Choroid plexus epithelial cell (primary cell): Measurements from ENCODE around the gene SVOPL.

Experiments
- DNase-seq: peaks from one replicate; pipeline ENCODE4 v3.0.0-alpha.2; 2010; ENCODE audit warnings: low read depth
- H3K4me3 ChIP-seq: 2 replicates; pipeline ENCODE4 v1.5.1; 2011; ENCODE audit warnings: low read depth, mild to moderate bottlenecking, control low read depth, low read length, moderate library complexity
- TF ChIP-seq, protein P1 (sequence below): conservative IDR thresholded peaks from 2 replicates; pipeline ENCODE4 v1.5.1; 2011; ENCODE audit warnings: low read depth, mild to moderate bottlenecking, control low read depth, inconsistent platforms, low read length, moderate library complexity

SVOPL gene

DNA sequence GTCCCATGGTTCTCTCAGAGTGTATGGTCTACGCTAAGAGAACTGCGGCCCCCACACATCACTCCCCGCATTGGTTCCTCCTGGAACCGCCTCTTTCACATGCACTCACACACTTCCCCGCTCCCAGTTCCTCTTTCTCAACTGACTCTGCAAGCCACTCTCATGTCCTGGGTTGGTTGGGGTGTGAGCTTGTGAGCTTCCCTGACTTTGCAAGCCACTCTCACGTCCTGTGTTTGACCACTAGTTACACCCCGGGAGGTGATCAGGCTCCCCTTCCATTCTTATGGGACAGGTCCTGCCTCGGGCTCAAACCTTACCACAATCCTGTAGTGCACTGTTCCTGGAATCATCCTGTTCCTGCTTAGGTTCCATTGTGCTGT is 136.1 kb downstream of the SVOPL start:
- TF ChIP-seq, protein P1, sequence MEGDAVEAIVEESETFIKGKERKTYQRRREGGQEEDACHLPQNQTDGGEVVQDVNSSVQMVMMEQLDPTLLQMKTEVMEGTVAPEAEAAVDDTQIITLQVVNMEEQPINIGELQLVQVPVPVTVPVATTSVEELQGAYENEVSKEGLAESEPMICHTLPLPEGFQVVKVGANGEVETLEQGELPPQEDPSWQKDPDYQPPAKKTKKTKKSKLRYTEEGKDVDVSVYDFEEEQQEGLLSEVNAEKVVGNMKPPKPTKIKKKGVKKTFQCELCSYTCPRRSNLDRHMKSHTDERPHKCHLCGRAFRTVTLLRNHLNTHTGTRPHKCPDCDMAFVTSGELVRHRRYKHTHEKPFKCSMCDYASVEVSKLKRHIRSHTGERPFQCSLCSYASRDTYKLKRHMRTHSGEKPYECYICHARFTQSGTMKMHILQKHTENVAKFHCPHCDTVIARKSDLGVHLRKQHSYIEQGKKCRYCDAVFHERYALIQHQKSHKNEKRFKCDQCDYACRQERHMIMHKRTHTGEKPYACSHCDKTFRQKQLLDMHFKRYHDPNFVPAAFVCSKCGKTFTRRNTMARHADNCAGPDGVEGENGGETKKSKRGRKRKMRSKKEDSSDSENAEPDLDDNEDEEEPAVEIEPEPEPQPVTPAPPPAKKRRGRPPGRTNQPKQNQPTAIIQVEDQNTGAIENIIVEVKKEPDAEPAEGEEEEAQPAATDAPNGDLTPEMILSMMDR: no peak
- H3K4me3 ChIP-seq: no peak overlapping the region
- DNase-seq: no peak

DNA sequence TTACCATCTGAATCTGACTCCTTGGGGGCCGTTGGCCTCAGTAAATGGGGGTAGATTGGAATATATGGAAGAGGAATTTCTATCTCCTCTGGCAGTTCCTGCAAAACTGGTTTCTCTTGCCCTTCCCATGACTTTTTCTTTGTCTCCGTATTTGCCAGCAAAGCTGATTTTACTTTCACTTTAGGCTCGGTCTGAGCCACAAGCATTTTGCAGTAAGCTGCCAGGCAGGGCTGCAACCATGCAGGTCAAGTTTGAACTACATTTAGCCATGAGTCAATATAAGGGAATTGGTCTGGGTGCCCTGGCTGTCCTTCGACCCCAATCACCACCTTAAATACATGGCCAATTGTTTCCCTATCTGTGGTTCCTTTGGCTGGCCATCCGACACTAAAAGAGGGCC is 136.8 kb downstream of the SVOPL start:
- TF ChIP-seq, protein P1: no peak
- peak; percentile 36 for DNase-seq
- H3K4me3 ChIP-seq: no peak overlapping the region

DNA sequence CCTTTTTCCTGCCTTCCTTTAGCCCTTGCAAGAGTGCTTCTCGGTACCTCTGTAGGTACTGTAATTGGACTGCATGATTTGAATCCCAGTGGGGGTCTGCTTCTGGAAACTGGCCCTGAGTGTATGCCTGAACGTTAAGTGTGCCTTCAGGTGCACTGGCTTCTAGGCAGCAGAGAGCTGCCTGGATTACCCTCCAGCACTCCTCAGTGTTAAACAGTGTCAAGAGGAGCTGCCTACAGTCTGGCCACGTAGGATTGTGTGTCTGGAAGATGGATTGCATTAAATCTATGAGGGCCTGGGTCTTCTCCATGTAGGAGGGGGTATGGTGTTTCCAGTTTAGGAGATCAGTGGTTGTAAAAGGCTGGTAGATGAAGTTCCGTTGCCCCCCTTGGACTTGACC is 137.4 kb downstream of the SVOPL start:
- no peak overlapping the region for H3K4me3 ChIP-seq
- TF ChIP-seq, protein P1: no peak
- no peak for DNase-seq

DNA sequence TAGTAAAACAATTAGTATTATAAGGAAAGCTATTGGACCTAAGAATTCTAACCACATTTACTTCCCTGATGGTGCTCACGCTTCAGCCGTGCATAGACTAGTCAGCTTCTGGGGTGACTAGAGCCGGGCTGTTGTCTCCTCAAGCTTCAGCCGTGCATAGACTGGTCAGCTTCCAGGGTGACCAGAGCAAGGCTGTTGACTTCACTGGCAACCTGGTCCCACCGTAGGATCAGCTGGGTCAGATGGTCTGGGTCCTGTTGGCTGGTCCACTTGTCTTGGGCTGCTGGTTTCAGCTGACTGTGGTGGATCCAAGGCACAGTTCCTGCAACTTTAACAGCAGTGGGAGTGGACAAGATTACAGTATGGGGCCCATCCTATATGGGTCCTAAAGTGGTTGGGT is 141.7 kb downstream of the SVOPL start:
- no peak for DNase-seq
- TF ChIP-seq, protein P1: no peak

DNA sequence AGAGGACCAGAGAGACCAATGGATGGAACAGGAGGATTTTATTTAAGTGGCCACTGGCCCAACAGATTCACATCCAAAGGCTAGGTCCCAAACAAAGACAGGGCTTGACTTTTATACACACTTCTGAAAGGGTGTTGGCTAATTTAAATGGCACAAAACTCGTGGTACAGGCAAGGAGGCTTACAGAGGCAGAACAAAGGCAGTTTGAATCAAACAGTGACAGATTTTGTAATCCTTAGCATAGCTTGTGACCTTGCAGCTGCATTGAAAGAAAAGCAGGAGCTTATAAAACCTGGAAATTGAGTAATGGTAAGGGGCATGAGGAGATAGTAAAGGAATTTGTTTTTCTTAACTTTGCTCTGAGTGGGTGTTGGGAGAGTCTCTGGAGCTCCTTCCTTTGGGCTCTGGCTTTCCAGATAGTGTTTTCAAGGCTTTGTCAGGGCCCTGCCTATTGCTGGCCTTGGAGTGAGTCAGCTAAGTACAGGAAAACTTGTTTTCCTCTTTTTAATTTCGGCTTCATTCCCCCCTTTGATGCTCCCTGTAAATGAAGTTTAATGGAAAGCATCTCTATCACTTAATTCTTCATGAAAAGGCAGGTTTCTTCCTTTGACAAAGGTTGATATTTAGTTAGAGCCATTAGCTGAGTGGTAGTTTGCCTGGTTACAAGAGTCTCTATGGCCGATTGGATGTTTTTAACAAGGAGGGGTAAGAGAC is 144.2 kb downstream of the SVOPL start:
- TF ChIP-seq, protein P1: no peak
- peak; percentile 6 for DNase-seq
- H3K4me3 ChIP-seq: no peak overlapping the region

More for the DNA sequence above, 141.7 kb downstream of the SVOPL start:
- no peak overlapping the region for H3K4me3 ChIP-seq

DNA sequence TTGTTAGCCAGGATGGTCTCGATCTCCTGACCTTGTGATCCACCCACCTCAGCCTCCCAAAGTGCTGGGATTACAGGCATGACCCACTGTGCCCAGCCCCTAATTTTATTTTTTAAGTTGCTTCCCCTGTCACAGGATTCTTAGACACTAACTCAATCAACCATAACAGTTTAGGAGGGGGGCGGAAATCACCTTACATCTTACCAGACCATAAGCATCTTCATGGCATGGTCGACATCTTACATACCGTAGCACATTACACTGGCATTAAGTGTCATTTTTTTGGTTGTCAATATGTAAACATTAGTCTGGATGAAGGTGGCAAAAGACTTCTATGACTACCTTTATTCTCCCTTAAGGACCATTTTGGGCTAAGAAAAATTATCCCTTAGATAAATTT is 145.5 kb downstream of the SVOPL start:
- TF ChIP-seq, protein P1: no peak
- no peak overlapping the region for H3K4me3 ChIP-seq
- DNase-seq: no peak

DNA sequence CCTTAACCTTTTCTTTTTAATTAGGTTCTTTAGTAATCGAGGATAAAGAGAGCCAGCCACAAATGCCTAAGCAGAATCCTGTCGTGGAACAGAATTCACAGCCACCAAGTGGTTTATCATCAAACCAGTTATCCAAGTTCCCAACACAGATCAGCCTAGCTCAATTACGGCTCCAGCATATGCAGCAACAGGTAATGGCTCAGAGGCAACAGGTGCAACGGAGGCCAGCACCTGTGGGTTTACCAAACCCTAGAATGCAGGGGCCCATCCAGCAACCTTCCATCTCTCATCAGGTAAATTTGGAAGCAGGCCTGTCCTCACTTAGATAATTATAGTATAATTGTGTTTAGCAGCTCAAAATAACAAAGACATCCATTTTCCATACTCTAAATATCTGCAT is 146.5 kb downstream of the SVOPL start:
- DNase-seq: no peak
- TF ChIP-seq, protein P1: no peak
- no peak overlapping the region for H3K4me3 ChIP-seq
